ENCODE results near the gene GPR173.

GPR173 gene

GRCh38 chrX:53013291-53013690 lies 35.3 kb upstream of the GPR173 start:
- ChIA-PET CTCF (no interaction called here), POLR2A (no interaction called here)
- no peak for TF ChIP-seq SCRT2 (tag by site-specific recombination; IDR thresholded peaks at IDR 0.05)
- TF ChIP-seq ZNF596 (tag by site-specific recombination; IDR thresholded peaks at IDR 0.05): no peak
- TF ChIP-seq, protein P1, sequence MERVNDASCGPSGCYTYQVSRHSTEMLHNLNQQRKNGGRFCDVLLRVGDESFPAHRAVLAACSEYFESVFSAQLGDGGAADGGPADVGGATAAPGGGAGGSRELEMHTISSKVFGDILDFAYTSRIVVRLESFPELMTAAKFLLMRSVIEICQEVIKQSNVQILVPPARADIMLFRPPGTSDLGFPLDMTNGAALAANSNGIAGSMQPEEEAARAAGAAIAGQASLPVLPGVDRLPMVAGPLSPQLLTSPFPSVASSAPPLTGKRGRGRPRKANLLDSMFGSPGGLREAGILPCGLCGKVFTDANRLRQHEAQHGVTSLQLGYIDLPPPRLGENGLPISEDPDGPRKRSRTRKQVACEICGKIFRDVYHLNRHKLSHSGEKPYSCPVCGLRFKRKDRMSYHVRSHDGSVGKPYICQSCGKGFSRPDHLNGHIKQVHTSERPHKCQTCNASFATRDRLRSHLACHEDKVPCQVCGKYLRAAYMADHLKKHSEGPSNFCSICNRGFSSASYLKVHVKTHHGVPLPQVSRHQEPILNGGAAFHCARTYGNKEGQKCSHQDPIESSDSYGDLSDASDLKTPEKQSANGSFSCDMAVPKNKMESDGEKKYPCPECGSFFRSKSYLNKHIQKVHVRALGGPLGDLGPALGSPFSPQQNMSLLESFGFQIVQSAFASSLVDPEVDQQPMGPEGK (tag by site-specific recombination; IDR thresholded peaks at IDR 0.05): no peak
- no peak for TF ChIP-seq ZSCAN18 (tag by site-specific recombination; IDR thresholded peaks at IDR 0.05)
- TF ChIP-seq ZNF660 (tag by site-specific recombination; IDR thresholded peaks at IDR 0.05): no peak
- no peak for TF ChIP-seq ZNF560 (tag by site-specific recombination; IDR thresholded peaks at IDR 0.05; ENCODE audit: borderline replicate concordance)
- TF ChIP-seq KLF9 (tag by site-specific recombination; IDR thresholded peaks at IDR 0.05; ENCODE audit: low read depth): no peak
- TF ChIP-seq ZNF501 (tag by site-specific recombination; IDR thresholded peaks at IDR 0.05): no peak
- H3K27ac ChIP-seq (ENCODE audit: extremely low read depth, low read depth, low read length): no peak overlapping the region
- no peaks in the 10 kb centered on the region; the same call in 1 of the 2 replicates for H3K9me3 ChIP-seq (ENCODE audit: control insufficient read depth, insufficient read depth, low read depth, low read length)
- H3K4me1 ChIP-seq (ENCODE audit: control insufficient read depth, insufficient read depth, low read length): no peaks in the 10 kb centered on the region
- H3K4me3 ChIP-seq (ENCODE audit: low read depth, low read length): no peak overlapping the region
- no peaks in the 10 kb centered on the region for H3K36me3 ChIP-seq (ENCODE audit: control insufficient read depth in 2 of 2, insufficient read depth in 1 of 2, low read length in 2 of 2)

GRCh38 chrX:53018627-53019026 lies 30.0 kb upstream of the GPR173 start:
- TF ChIP-seq YY1 (tag by site-specific recombination; IDR thresholded peaks at IDR 0.05) (no peak), KLF16 (tag by site-specific recombination; IDR thresholded peaks at IDR 0.05) (no peak), ZNF202 (tag by site-specific recombination; IDR thresholded peaks at IDR 0.05; ENCODE audit: borderline replicate concordance) (no peak), ZNF169 (tag by site-specific recombination; IDR thresholded peaks at IDR 0.05) (no peak), ZNF404 (tag by site-specific recombination; IDR thresholded peaks at IDR 0.05) (no peak), ZNF549 (tag by site-specific recombination; IDR thresholded peaks at IDR 0.05) (no peak), ZNF133 (tag by site-specific recombination; IDR thresholded peaks at IDR 0.05) (no peak)
- CTCF ChIA-PET: interaction anchor here (0.9 kb wide), 1 partner anchor 52 kb away, joined by 3 read pairs; no protein-coding TSS in a partner anchor

DNA sequence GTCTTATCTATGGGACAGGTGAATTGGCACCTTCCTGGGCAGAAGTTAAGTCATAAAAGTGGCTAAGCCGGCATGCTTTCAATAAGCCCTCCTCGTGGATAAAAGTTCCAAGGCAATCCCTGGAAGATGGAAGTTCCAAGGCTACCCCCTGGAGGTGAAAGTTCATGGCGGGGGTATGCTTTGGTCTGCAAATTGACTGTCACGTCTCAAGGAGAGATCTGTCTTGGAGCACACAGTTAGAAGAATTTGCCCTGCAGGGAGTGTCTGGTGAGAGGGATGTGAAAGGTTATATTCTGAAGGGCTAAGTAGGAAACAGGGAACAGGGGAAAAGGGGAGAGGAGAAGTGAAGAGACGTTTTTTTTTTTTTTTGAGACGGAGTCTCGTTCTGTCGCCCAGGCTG lies 26.2 kb upstream of the GPR173 start:
- no peak overlapping the region for H3K4me3 ChIP-seq (ENCODE audit: low read depth, low read length)
- H3K36me3 ChIP-seq (ENCODE audit: control insufficient read depth in 2 of 2, insufficient read depth in 1 of 2, low read length in 2 of 2): no peaks in the 10 kb centered on the region
- H3K9me3 ChIP-seq (ENCODE audit: control insufficient read depth, insufficient read depth, low read depth, low read length): no peaks in the 10 kb centered on the region; the same call in 1 of the 2 replicates
- ChIA-PET CTCF (no interaction called here), POLR2A (no interaction called here)
- no peaks in the 10 kb centered on the region for H3K4me1 ChIP-seq (ENCODE audit: control insufficient read depth, insufficient read depth, low read length)
- no peak overlapping the region for H3K27ac ChIP-seq (ENCODE audit: extremely low read depth, low read depth, low read length)
- TF ChIP-seq ZNF514 (tag by site-specific recombination; IDR thresholded peaks at IDR 0.05) (no peak), ZBTB8A (tag by site-specific recombination; IDR thresholded peaks at IDR 0.05) (no peak), ZNF48 (tag by site-specific recombination; IDR thresholded peaks at IDR 0.05) (no peak), GLI2 (tag by site-specific recombination; IDR thresholded peaks at IDR 0.05; ENCODE audit: borderline replicate concordance, low read depth) (no peak), BCL11A (tag by site-specific recombination; IDR thresholded peaks at IDR 0.05; ENCODE audit: low read depth) (no peak), ZSCAN23 (tag by site-specific recombination; IDR thresholded peaks at IDR 0.05) (no peak), ZNF513 (tag by site-specific recombination; IDR thresholded peaks at IDR 0.05) (no peak), ZBTB49 (tag by site-specific recombination; IDR thresholded peaks at IDR 0.05; ENCODE audit: low read depth) (no peak), ZNF791 (tag by site-specific recombination; IDR thresholded peaks at IDR 0.05) (no peak), ZNF16 (tag by site-specific recombination; IDR thresholded peaks at IDR 0.05; ENCODE audit: low read depth) (no peak)
- TF ChIP-seq, protein P2, sequence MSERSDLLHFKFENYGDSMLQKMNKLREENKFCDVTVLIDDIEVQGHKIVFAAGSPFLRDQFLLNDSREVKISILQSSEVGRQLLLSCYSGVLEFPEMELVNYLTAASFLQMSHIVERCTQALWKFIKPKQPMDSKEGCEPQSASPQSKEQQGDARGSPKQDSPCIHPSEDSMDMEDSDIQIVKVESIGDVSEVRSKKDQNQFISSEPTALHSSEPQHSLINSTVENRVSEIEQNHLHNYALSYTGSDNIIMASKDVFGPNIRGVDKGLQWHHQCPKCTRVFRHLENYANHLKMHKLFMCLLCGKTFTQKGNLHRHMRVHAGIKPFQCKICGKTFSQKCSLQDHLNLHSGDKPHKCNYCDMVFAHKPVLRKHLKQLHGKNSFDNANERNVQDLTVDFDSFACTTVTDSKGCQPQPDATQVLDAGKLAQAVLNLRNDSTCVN (tag by site-specific recombination; optimal IDR thresholded peaks at IDR 0.05): no peak

More at GRCh38 chrX:53018627-53019026, 30.0 kb upstream of the GPR173 start:
- Histone ChIP-seq H3K27ac (ENCODE audit: extremely low read depth, low read depth, low read length) (no peak overlapping the region), H3K4me1 (ENCODE audit: control insufficient read depth, insufficient read depth, low read length) (no peaks in the 10 kb centered on the region), H3K4me3 (ENCODE audit: low read depth, low read length) (no peak overlapping the region), H3K9me3 (ENCODE audit: control insufficient read depth, insufficient read depth, low read depth, low read length) (no peaks in the 10 kb centered on the region), H3K36me3 (ENCODE audit: control insufficient read depth in 2 of 2, insufficient read depth in 1 of 2, low read length in 2 of 2) (no peaks in the 10 kb centered on the region)
- POLR2A ChIA-PET: no interaction called here
